ENCODE results near the gene EGFL8. TPM values are rescaled to one million over a fixed set of nuclear protein-coding genes. Genes with fewer than 3 reads are reported as not detected.
A peak's percentile ranks its signal among the peaks of the same experiment; 100 is the strongest.

EGFL8 gene
- total and polyA plus RNA-seq, 9 of the 15 experiments (the other 6 are each of a cell fraction or from before 2014, with no cell fraction given) = 2.2 to 47.4 (median 14.2) TPM

GRCh38 chr6:32177788-32178546, 13.6 kb downstream of the EGFL8 start, which contains the start of gene RNF5 (continued):
- TF ChIP-seq THRB (CRISPR knock-in tag; conservative IDR thresholded peaks at IDR 0.05) (no peak), TBL1XR1 (IDR thresholded peaks at IDR 0.05; ENCODE audit: low read length in 2 of 2) (peak in 1 of 2 experiments; percentile 4; a peak in 1 of 4 replicates), ZC3H8 (IDR thresholded peaks at IDR 0.05) (no peak), E2F4 (CRISPR knock-in tag; IDR thresholded peaks at IDR 0.05; ENCODE audit: low read depth) (no peak), ZNF431 (CRISPR knock-in tag; IDR thresholded peaks at IDR 0.05) (no peak; the same call in 1 of the 2 replicates), MYC (IDR thresholded peaks at IDR 0.05; ENCODE audit: low read depth, low read length) (peak; percentile 38; the same call in 1 of the 2 replicates), MYC (CRISPR knock-in tag; IDR thresholded peaks at IDR 0.05; ENCODE audit: borderline replicate concordance, low read depth) (no peak), ZNF586 (CRISPR knock-in tag; conservative IDR thresholded peaks at IDR 0.05) (no peak), PHB (CRISPR knock-in tag; IDR thresholded peaks at IDR 0.05) (no peak), FOXA1 (IDR thresholded peaks at IDR 0.05; ENCODE audit: borderline replicate concordance) (no peak), ZNF347 (CRISPR knock-in tag; IDR thresholded peaks at IDR 0.05; ENCODE audit: low read depth) (no peak), COPS2 (conservative IDR thresholded peaks at IDR 0.05) (no peak), SP2 (IDR thresholded peaks at IDR 0.05; ENCODE audit: extremely low read depth, low read depth, low read length, poor library complexity, severe bottlenecking) (peak; percentile 94), GATAD2A (IDR thresholded peaks at IDR 0.05) (no peak), ARHGAP35 (IDR thresholded peaks at IDR 0.05; ENCODE audit: partially characterized antibody) (no peak), CTBP1 (IDR thresholded peaks at IDR 0.05; ENCODE audit: borderline replicate concordance) (peak; percentile 21), ZBTB49 (CRISPR knock-in tag; IDR thresholded peaks at IDR 0.05; ENCODE audit: borderline replicate concordance) (no peak), SMAD2 (IDR thresholded peaks at IDR 0.05; ENCODE audit: low read depth, low read length) (no peak), ZNF311 (CRISPR knock-in tag; IDR thresholded peaks at IDR 0.05) (no peak), CREB3 (tag; conservative IDR thresholded peaks at IDR 0.05; ENCODE audit: low read depth) (no peak), HMG20B (CRISPR knock-in tag; IDR thresholded peaks at IDR 0.05) (no peak), ZNF197 (CRISPR knock-in tag; IDR thresholded peaks at IDR 0.05; ENCODE audit: low read depth) (no peak)

Measured in K562 (cell line).